Neural progenitor cell (in vitro differentiated cells): ENCODE data around the gene MYL10. TPM values are rescaled to one million over a fixed set of nuclear protein-coding genes. Genes with fewer than 3 reads are reported as not detected.

Experiments
- DNase-seq: peaks from one replicate; pipeline ENCODE4 v3.0.0-alpha.2; 2016; ENCODE audit warnings: low spot score
- H2AFZ ChIP-seq: fragments of 200-600 bp; sonication (generic); replicated peaks from 2 replicates; pipeline ENCODE4 v1.6.1; 2016; ENCODE audit warnings: antibody characterized with exemption
- H3F3A ChIP-seq: fragments of 200-600 bp; sonication (generic); 2 replicates; pipeline ENCODE4 v1.6.1; 2016; ENCODE audit warnings: antibody characterized with exemption, low read depth
- H3K27ac ChIP-seq: fragments of 200-600 bp; sonication (generic); 2 replicates; pipeline ENCODE4 v1.5.1; 2016; ENCODE audit warnings: mild to moderate bottlenecking
- H3K27me3 ChIP-seq: fragments of 200-600 bp; sonication (generic); 2 replicates; pipeline ENCODE4 v1.6.1; 2016; ENCODE audit warnings: mild to moderate bottlenecking, moderate library complexity
- H3K36me3 ChIP-seq: fragments of 200-600 bp; sonication (generic); 2 replicates; pipeline ENCODE4 v1.5.1; 2016
- H3K4me1 ChIP-seq: fragments of 200-600 bp; sonication (generic); 2 replicates; pipeline ENCODE4 v1.6.1; 2016; ENCODE audit warnings: mixed run types
- H3K4me2 ChIP-seq: fragments of 200-600 bp; sonication (generic); 2 replicates; pipeline ENCODE4 v1.6.1; 2016
- H3K4me3 ChIP-seq: fragments of 200-600 bp; sonication (generic); 2 replicates; pipeline ENCODE4 v1.5.1; 2016
- H3K79me2 ChIP-seq: fragments of 200-600 bp; sonication (generic); 2 replicates; pipeline ENCODE4 v1.6.1; 2016; ENCODE audit warnings: low read depth
- H3K9ac ChIP-seq: fragments of 200-600 bp; sonication (generic); 2 replicates; pipeline ENCODE4 v1.6.1; 2016
- H3K9me3 ChIP-seq: fragments of 200-600 bp; sonication (generic); 2 replicates; pipeline ENCODE4 v1.5.1; 2016; ENCODE audit warnings: low read depth
- H4K20me1 ChIP-seq: fragments of 200-600 bp; sonication (generic); 2 replicates; pipeline ENCODE4 v1.6.1; 2016; ENCODE audit warnings: low read depth
- H3K27ac Mint-ChIP-seq: 3 replicates; pipeline ENCODE4 v1.8.0; 2021; ENCODE audit warnings: mixed read lengths
- H3K27me3 Mint-ChIP-seq: 2 replicates; pipeline ENCODE4 v1.8.0; 2022; ENCODE audit warnings: low read depth, mild to moderate bottlenecking, inconsistent platforms, moderate library complexity, mixed read lengths; ENCODE audit not compliant: insufficient read depth
- H3K36me3 Mint-ChIP-seq: 3 replicates; pipeline ENCODE4 v1.8.0; 2021; ENCODE audit warnings: mixed read lengths
- H3K4me1 Mint-ChIP-seq: 3 replicates; pipeline ENCODE4 v1.8.0; 2021; ENCODE audit warnings: mixed read lengths
- H3K4me3 Mint-ChIP-seq: 3 replicates; pipeline ENCODE4 v1.8.0; 2021; ENCODE audit warnings: mild to moderate bottlenecking, moderate library complexity, mixed read lengths
- H3K9me3 Mint-ChIP-seq: 3 replicates; pipeline ENCODE4 v1.8.0; 2020; ENCODE audit warnings: mixed read lengths
- CTCF ChIP-seq: fragments of 200-600 bp; sonication (generic); IDR thresholded peaks from 2 replicates; pipeline ENCODE4 v1.5.1; 2017; ENCODE audit warnings: antibody characterized with exemption, mild to moderate bottlenecking
- EZH2 ChIP-seq: fragments of 200-600 bp; sonication (generic); IDR thresholded peaks from 2 replicates; pipeline ENCODE4 v1.6.1; 2017; ENCODE audit warnings: antibody characterized with exemption, mild to moderate bottlenecking, moderate library complexity
- EZH2phosphoT487 ChIP-seq: fragments of 200-600 bp; sonication (generic); IDR thresholded peaks from 2 replicates; pipeline ENCODE4 v1.6.1; 2017; ENCODE audit warnings: antibody characterized with exemption
- total RNA-seq: library from RNA; depleted of rRNA; stranded (reverse); fragments of >200 nt; gene quantifications from 2 replicates; pipeline ENCODE4 v1.2.3, GENCODE V29; 2015; ENCODE audit warnings: low replicate concordance

MYL10 gene
- total RNA-seq, 1 donor from 2014 or later = not detected

- H3K4me3 ChIP-seq = no peak overlapping the region
- no peaks in the 10 kb centered on the region for H3K79me2 ChIP-seq
- no peak overlapping the region for H3K27ac Mint-ChIP-seq
- H3K9me3 Mint-ChIP-seq = peaks cover 5% of the 10 kb centered on the region
- H3K9ac ChIP-seq = no peak overlapping the region
- TF ChIP-seq CTCF (no peak), EZH2 (no peak), EZH2phosphoT487 (no peak)
- no peak overlapping the region for H3K4me2 ChIP-seq
- peaks cover 17% of the 10 kb centered on the region for H3F3A ChIP-seq
- H3K27me3 Mint-ChIP-seq = peaks cover 14% of the 10 kb centered on the region
- H3K27me3 ChIP-seq = no peaks in the 10 kb centered on the region
- no peak overlapping the region for H2AFZ ChIP-seq
- H3K4me3 Mint-ChIP-seq = no peak overlapping the region
- H3K27ac ChIP-seq = no peak overlapping the region
- no peaks in the 10 kb centered on the region for H3K36me3 Mint-ChIP-seq
- DNase-seq = no peak
- no peaks in the 10 kb centered on the region for H4K20me1 ChIP-seq
- H3K4me1 Mint-ChIP-seq = peaks cover 13% of the 10 kb centered on the region
- peaks cover 5% of the 10 kb centered on the region for H3K9me3 ChIP-seq
- H3K4me1 ChIP-seq = no peaks in the 10 kb centered on the region
- H3K36me3 ChIP-seq = no peaks in the 10 kb centered on the region
Observed at GRCh38 chr7:101565601-101566209, 63.4 kb downstream of the MYL10 start.

GRCh38 chr7:101564778-101565211, 64.3 kb downstream of the MYL10 start:
- no peaks in the 10 kb centered on the region for H3K27me3 ChIP-seq
- Mint-ChIP-seq H3K9me3 (peaks cover 3% of the 10 kb centered on the region), H3K27ac (no peak overlapping the region), H3K27me3 (peaks cover 14% of the 10 kb centered on the region), H3K4me1 (peaks cover 14% of the 10 kb centered on the region), H3K4me3 (no peak overlapping the region), H3K36me3 (no peaks in the 10 kb centered on the region)
- DNase-seq = peak; percentile 80
- H3K4me2 ChIP-seq = no peak overlapping the region
- H3F3A ChIP-seq = peaks cover 17% of the 10 kb centered on the region
- no peak overlapping the region for H3K9ac ChIP-seq
- TF ChIP-seq CTCF = no peak
- TF ChIP-seq EZH2 = no peak
- TF ChIP-seq EZH2phosphoT487 = no peak
- no peak overlapping the region for H2AFZ ChIP-seq
- no peaks in the 10 kb centered on the region for H3K36me3 ChIP-seq
- H3K9me3 ChIP-seq = peaks cover 4% of the 10 kb centered on the region
- no peaks in the 10 kb centered on the region for H4K20me1 ChIP-seq
- no peaks in the 10 kb centered on the region for H3K79me2 ChIP-seq
- H3K27ac ChIP-seq = no peak overlapping the region
- H3K4me1 ChIP-seq = no peaks in the 10 kb centered on the region
- no peak overlapping the region for H3K4me3 ChIP-seq

GRCh38 chr7:101563943-101564777, 64.9 kb downstream of the MYL10 start:
- Histone ChIP-seq H3K4me3 (no peak overlapping the region), H2AFZ (no peak overlapping the region), H3K27ac (no peak overlapping the region), H3K4me1 (no peaks in the 10 kb centered on the region), H4K20me1 (no peaks in the 10 kb centered on the region), H3K4me2 (peak overlapping the region; percentile 18), H3K9ac (no peak overlapping the region), H3K36me3 (no peaks in the 10 kb centered on the region), H3K27me3 (no peaks in the 10 kb centered on the region), H3F3A (peaks cover 17% of the 10 kb centered on the region), H3K79me2 (no peaks in the 10 kb centered on the region), H3K9me3 (no peaks in the 10 kb centered on the region)
- peak overlapping the region; percentile 24 for H3K27ac Mint-ChIP-seq
- no peaks in the 10 kb centered on the region for H3K36me3 Mint-ChIP-seq
- no peaks in the 10 kb centered on the region for H3K9me3 Mint-ChIP-seq
- H3K4me1 Mint-ChIP-seq = peaks cover 20% of the 10 kb centered on the region
- peaks cover 14% of the 10 kb centered on the region for H3K27me3 Mint-ChIP-seq
- H3K4me3 Mint-ChIP-seq = no peak overlapping the region
- DNase-seq = no peak
- TF ChIP-seq EZH2phosphoT487 (no peak), EZH2 (no peak), CTCF (no peak)

Other genes with a start within 250 kb of the MYL10 start
- 49.1 and 66.4 TPM in 2 replicates for gene CUX1, start 188.3 kb upstream of the MYL10 start, total RNA-seq